Measurements from ENCODE around the gene RPS6KB2. TPM values are rescaled to one million over a fixed set of nuclear protein-coding genes. Genes with fewer than 3 reads are reported as not detected.
A peak's percentile ranks its signal among the peaks of the same experiment; 100 is the strongest.

RPS6KB2 gene
- total and polyA plus RNA-seq, 5 donors from 2014 or later: 44.4 to 66.0 (median 51.4) TPM

DNA sequence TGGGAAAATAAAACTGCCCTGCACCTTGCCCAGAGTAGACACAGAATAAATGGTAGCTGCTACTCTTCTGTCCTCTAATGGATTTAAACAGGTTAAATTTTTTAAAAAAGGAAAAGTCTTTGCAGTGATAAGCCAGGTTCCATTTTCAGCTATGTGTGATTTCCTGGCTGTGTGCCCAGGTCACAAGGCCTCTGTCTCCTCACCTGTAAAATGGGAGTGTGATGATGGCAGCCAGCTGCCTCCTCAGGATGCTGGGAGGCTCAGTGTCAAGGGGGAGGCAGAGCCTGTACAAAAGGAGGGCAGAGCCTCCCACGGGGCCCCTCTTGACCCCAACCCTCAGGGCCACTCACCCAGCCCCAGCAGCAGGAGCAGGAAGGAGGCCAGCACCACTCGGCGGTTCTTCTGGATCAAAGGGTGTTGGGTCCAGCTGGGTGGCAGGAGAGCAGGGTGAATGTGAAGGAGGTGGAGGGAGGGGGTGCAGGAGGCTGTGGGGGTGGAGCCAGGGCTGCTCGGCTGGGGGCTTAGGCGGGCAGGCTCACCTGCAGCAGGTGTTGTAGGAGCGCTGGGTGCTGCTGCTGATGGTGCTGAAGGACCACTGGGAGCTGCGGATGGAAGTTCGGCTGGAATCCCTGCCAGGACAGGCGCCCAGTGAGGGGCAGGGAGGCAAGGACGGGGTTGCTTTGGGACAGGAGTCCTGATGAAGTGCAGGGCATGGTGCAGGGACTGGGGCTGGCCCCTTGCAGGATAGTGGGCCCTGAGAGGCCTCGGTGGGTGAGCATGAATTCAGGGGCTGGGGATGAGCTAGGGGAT, 38.9 kb downstream of the RPS6KB2 start:
- H3K27me3 ChIP-seq (ENCODE audit: control insufficient read depth, insufficient read depth, low read length): no peaks in the 10 kb centered on the region
- Mint-ChIP-seq H3K27ac (peak overlapping the region; percentile 88 to 96 (median 92)), H3K4me3 (peak overlapping the region; percentile 91 to 97 (median 92)), H3K9me3 (no peaks in the 10 kb centered on the region), H3K36me3 (no peaks in the 10 kb centered on the region), H3K4me1 (peaks cover 5 to 49% (median 15%) of the 10 kb centered on the region in 4 donors), H3K27me3 (no peaks in the 10 kb centered on the region)
- no peak for ATAC-seq (ENCODE audit: low read depth in 2 of 2)
- H3K9me3 ChIP-seq (ENCODE audit: control insufficient read depth in 2 of 2, low read length in 2 of 2): no peaks in the 10 kb centered on the region
- H3K4me3 ChIP-seq (ENCODE audit: low read depth, low read length): no peak overlapping the region
- peaks cover 50% of the 10 kb centered on the region for H3K4me1 ChIP-seq (ENCODE audit: control insufficient read depth, insufficient read depth, low read length, poor library complexity, severe bottlenecking)
- peak overlapping the region; percentile 80 for H3K27ac ChIP-seq (ENCODE audit: insufficient read depth, low read length, poor library complexity, severe bottlenecking)
- DNase-seq: no peak
- H3K36me3 ChIP-seq (ENCODE audit: control insufficient read depth, insufficient read depth, low read length): no peaks in the 10 kb centered on the region

DNA sequence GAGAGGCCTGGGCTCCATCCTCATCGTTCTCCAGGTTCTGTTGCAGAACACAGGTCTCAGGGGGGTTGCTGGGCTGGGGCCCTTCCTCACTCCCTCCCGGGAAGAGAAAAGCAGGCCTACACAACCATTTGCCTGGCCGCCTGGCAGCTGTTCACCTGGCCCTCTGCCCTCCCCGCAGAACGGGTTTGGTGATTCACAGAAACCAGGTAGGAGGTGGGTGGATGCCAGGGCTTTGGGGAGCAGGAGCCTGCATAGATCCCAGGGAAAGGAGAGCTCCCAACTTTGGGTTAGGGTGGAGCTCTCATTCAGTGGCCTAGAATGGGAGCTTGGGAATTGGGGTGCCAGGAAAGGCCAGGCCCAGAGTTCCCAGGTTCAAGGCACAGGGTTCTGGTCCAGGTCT, 39.8 kb downstream of the RPS6KB2 start:
- H3K27me3 Mint-ChIP-seq: no peaks in the 10 kb centered on the region
- peak overlapping the region; percentile 91 to 97 (median 92) for H3K4me3 Mint-ChIP-seq
- H3K4me1 Mint-ChIP-seq: peaks cover 5 to 46% (median 15%) of the 10 kb centered on the region in 4 donors
- H3K9me3 Mint-ChIP-seq: no peaks in the 10 kb centered on the region
- H3K27ac ChIP-seq (ENCODE audit: insufficient read depth, low read length, poor library complexity, severe bottlenecking): peak overlapping the region; percentile 80
- no peaks in the 10 kb centered on the region for H3K9me3 ChIP-seq (ENCODE audit: control insufficient read depth in 2 of 2, low read length in 2 of 2)
- DNase-seq (no peak), ATAC-seq (ENCODE audit: low read depth in 2 of 2) (no peak)
- no peaks in the 10 kb centered on the region for H3K36me3 ChIP-seq (ENCODE audit: control insufficient read depth, insufficient read depth, low read length)
- H3K27me3 ChIP-seq (ENCODE audit: control insufficient read depth, insufficient read depth, low read length): no peaks in the 10 kb centered on the region
- no peaks in the 10 kb centered on the region for H3K36me3 Mint-ChIP-seq
- H3K4me3 ChIP-seq (ENCODE audit: low read depth, low read length): peak overlapping the region; percentile 76
- H3K4me1 ChIP-seq (ENCODE audit: control insufficient read depth, insufficient read depth, low read length, poor library complexity, severe bottlenecking): peaks cover 50% of the 10 kb centered on the region
- H3K27ac Mint-ChIP-seq: peak overlapping the region in 2 of 3 donors; percentile 92 to 95

DNA sequence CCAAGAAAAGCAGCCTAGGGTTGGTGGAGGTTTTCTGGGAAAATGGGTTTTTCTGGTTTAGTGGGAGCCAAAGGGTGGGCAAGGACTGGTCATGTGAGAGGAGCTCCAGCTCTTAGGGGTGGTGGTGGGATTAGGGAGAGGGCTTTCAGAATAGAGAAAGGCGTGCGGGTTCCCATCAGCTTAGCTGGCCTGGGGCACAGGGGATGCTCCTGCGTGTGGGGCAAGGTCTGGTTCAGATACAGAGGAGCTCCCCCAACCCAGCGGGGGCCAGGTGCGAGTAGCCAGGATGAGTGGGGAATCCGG, 40.1 kb downstream of the RPS6KB2 start:
- Histone ChIP-seq H3K9me3 (ENCODE audit: control insufficient read depth in 2 of 2, low read length in 2 of 2) (no peaks in the 10 kb centered on the region), H3K27ac (ENCODE audit: insufficient read depth, low read length, poor library complexity, severe bottlenecking) (peak overlapping the region; percentile 80), H3K36me3 (ENCODE audit: control insufficient read depth, insufficient read depth, low read length) (no peaks in the 10 kb centered on the region), H3K27me3 (ENCODE audit: control insufficient read depth, insufficient read depth, low read length) (no peaks in the 10 kb centered on the region), H3K4me3 (ENCODE audit: low read depth, low read length) (peak overlapping the region; percentile 76), H3K4me1 (ENCODE audit: control insufficient read depth, insufficient read depth, low read length, poor library complexity, severe bottlenecking) (peaks cover 50% of the 10 kb centered on the region)
- Mint-ChIP-seq H3K27ac (peak overlapping the region; percentile 87 to 95 (median 92)), H3K4me1 (peaks cover 5 to 46% (median 15%) of the 10 kb centered on the region in 4 donors), H3K36me3 (no peaks in the 10 kb centered on the region), H3K4me3 (peak overlapping the region; percentile 91 to 97 (median 92)), H3K27me3 (no peaks in the 10 kb centered on the region), H3K9me3 (no peaks in the 10 kb centered on the region)
- ATAC-seq (ENCODE audit: low read depth in 2 of 2): no peak
- peak in 1 of 3 donors; percentile 27 for DNase-seq

DNA sequence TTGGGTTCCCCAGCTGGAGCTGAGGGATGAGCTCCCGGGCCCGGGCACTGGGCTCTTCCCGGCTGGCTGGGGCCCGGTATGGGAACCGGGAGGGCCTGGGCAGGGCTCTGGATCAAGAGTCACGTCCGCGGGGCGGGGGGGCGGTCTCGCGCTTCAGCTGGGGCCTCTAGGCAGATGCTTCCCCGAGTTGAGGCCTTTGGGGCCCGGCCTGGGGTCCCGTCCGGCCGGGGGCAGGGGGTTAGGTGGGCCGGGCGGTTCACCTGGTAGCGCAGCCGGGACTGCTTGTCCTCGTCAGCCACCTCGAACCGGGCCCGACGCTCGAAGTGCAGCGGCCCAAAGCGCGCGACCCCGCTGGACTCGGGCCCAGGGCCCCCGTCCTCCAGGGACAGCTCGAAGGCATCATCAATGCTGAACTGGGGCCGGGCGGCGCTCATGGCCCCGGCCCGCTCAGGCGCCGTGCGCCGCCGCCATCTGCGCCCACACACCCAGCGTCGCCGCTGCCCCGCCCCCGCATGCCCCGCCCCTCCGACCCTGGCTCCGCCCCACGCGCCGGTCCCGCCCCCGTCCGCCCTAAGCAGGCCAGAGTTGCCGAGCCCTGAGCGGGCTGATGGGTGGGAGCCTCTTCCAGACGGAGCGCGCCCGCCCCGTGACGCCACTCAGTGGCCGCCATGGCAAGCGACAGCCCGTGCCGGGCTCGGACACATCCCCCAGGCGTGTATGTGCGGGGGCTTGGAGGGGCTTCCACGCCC, 40.6 kb downstream of the RPS6KB2 start, which contains the start of gene TMEM134:
TMEM134 (minus strand) TSS at position 493 of the 749 bp plus-strand sequence; CDS start at position 434, 59 bp downstream.
- Histone ChIP-seq H3K4me3 (ENCODE audit: low read depth, low read length) (peak within 1 kb of the TSS; percentile 76), H3K27ac (ENCODE audit: insufficient read depth, low read length, poor library complexity, severe bottlenecking) (peak within 1 kb of the TSS; percentile 80), H3K27me3 (ENCODE audit: control insufficient read depth, insufficient read depth, low read length) (no peaks in the 10 kb centered on the region), H3K36me3 (ENCODE audit: control insufficient read depth, insufficient read depth, low read length) (no peaks in the 10 kb centered on the region), H3K4me1 (ENCODE audit: control insufficient read depth, insufficient read depth, low read length, poor library complexity, severe bottlenecking) (peaks cover 48% of the 10 kb centered on the region), H3K9me3 (ENCODE audit: control insufficient read depth in 2 of 2, low read length in 2 of 2) (no peaks in the 10 kb centered on the region)
- H3K4me1 Mint-ChIP-seq: peaks cover 5 to 43% (median 15%) of the 10 kb centered on the region in 4 donors
- no peaks in the 10 kb centered on the region for H3K36me3 Mint-ChIP-seq
- peak; percentile 78 to 80 for ATAC-seq (ENCODE audit: low read depth in 2 of 2)
- peak within 1 kb of the TSS; percentile 91 to 97 (median 92) for H3K4me3 Mint-ChIP-seq
- H3K27ac Mint-ChIP-seq: peak within 1 kb of the TSS; percentile 91 to 95 (median 92)
- DNase-seq: peak; percentile 87 to 94 (median 87)
- no peaks in the 10 kb centered on the region for H3K9me3 Mint-ChIP-seq
- no peaks in the 10 kb centered on the region for H3K27me3 Mint-ChIP-seq

DNA sequence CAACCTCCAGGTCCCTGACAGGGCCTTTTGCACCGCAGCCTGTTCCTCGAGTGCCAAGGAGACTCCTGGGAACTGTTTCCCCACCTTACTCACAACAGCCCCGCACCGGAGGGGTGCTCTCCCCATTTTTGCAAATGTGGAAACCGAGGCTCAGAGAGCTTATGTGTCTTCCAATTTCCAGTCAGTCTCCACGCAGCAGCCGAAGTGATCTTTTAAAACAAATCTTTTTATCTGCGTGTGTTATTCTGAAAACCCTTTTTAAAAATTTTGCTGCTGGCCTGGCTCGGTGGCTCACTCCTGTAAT, 41.2 kb downstream of the RPS6KB2 start:
- peaks cover 5 to 38% (median 16%) of the 10 kb centered on the region in 4 donors for H3K4me1 Mint-ChIP-seq
- H3K27ac ChIP-seq (ENCODE audit: insufficient read depth, low read length, poor library complexity, severe bottlenecking): peak overlapping the region; percentile 80
- peak overlapping the region; percentile 83 to 97 (median 90) for H3K4me3 Mint-ChIP-seq
- DNase-seq: no peak
- H3K36me3 Mint-ChIP-seq: no peaks in the 10 kb centered on the region
- H3K4me3 ChIP-seq (ENCODE audit: low read depth, low read length): peak overlapping the region; percentile 67
- no peaks in the 10 kb centered on the region for H3K27me3 Mint-ChIP-seq
- H3K27ac Mint-ChIP-seq: peak overlapping the region; percentile 88 to 91 (median 91)
- H3K27me3 ChIP-seq (ENCODE audit: control insufficient read depth, insufficient read depth, low read length): no peaks in the 10 kb centered on the region
- no peak for ATAC-seq (ENCODE audit: low read depth in 2 of 2)
- no peaks in the 10 kb centered on the region for H3K9me3 Mint-ChIP-seq
- H3K9me3 ChIP-seq (ENCODE audit: control insufficient read depth in 2 of 2, low read length in 2 of 2): no peaks in the 10 kb centered on the region
- H3K4me1 ChIP-seq (ENCODE audit: control insufficient read depth, insufficient read depth, low read length, poor library complexity, severe bottlenecking): peaks cover 43% of the 10 kb centered on the region
- no peaks in the 10 kb centered on the region for H3K36me3 ChIP-seq (ENCODE audit: control insufficient read depth, insufficient read depth, low read length)

DNA sequence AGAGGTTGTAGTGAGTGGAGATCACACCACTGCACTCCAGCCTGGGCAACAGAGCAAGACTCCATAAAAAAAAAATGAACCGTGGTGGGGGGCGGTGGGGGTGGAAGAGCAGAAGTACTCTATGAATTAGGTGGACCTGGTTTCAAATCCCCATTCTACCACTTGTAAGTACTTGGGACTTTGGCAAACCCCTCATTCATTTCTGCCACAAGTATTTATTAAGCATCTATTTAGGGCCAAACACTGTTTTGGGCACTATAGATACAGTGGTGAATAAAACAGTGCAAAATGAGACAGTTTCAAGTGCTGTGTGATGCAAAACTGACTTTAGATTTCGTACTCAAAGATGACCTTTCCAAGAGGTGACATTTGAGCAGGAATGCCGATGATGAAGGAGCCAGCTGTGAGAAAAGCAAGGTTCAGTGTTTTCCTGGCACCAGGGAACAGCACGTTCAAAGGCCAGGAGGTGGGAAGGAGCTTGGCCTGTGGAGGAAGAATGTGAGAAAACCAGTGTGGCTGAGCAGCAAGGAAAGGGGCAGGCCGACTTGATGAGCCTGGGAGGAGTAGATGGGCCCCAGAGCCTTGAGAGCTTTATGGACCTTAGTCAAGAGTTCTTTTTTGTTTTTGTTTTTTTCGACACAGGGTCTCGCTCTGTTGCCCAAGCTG, 42.2 kb downstream of the RPS6KB2 start:
- peak overlapping the region; percentile 26 to 91 (median 88) for H3K27ac Mint-ChIP-seq
- peaks cover 35% of the 10 kb centered on the region for H3K4me1 ChIP-seq (ENCODE audit: control insufficient read depth, insufficient read depth, low read length, poor library complexity, severe bottlenecking)

DNA sequence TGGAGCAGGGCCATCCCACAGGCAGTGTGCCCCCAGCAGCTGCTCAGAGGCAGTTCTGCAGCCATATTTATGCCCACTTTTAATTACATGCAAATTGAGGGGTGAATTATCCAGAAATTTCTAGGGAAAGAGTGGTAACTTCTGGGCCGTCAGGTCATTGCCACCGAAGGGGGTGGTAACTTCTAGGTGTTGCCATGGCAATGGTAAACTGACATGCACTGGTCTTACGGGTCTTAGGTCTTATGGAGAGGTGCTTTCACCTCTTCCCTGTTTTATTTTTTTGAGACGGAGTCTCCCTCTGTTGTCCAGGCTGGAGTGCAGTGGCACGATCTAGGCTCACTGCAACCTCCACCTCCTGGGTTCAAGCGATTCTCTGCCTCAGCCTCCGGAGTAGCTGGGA, 44.6 kb downstream of the RPS6KB2 start:
- H3K4me3 Mint-ChIP-seq: peak overlapping the region in 1 of 4 donors; percentile 92
- no peak overlapping the region for H3K27ac Mint-ChIP-seq
- peaks cover 3 to 12% (median 8%) of the 10 kb centered on the region in 4 donors for H3K4me1 Mint-ChIP-seq
- H3K4me1 ChIP-seq (ENCODE audit: control insufficient read depth, insufficient read depth, low read length, poor library complexity, severe bottlenecking): peaks cover 13% of the 10 kb centered on the region
- no peaks in the 10 kb centered on the region for H3K36me3 ChIP-seq (ENCODE audit: control insufficient read depth, insufficient read depth, low read length)
- H3K27me3 Mint-ChIP-seq: no peaks in the 10 kb centered on the region
- H3K36me3 Mint-ChIP-seq: no peaks in the 10 kb centered on the region
- H3K9me3 Mint-ChIP-seq: no peaks in the 10 kb centered on the region
- no peaks in the 10 kb centered on the region for H3K9me3 ChIP-seq (ENCODE audit: control insufficient read depth in 2 of 2, low read length in 2 of 2)
- no peaks in the 10 kb centered on the region for H3K27me3 ChIP-seq (ENCODE audit: control insufficient read depth, insufficient read depth, low read length)
- DNase-seq: no peak
- H3K4me3 ChIP-seq (ENCODE audit: low read depth, low read length): no peak overlapping the region
- no peak overlapping the region for H3K27ac ChIP-seq (ENCODE audit: insufficient read depth, low read length, poor library complexity, severe bottlenecking)
- ATAC-seq (ENCODE audit: low read depth in 2 of 2): no peak

More for the DNA sequence above, 42.2 kb downstream of the RPS6KB2 start:
- Mint-ChIP-seq H3K4me3 (peak overlapping the region in 3 of 4 donors; percentile 83 to 97 (median 92)), H3K9me3 (no peaks in the 10 kb centered on the region), H3K36me3 (no peaks in the 10 kb centered on the region), H3K27me3 (no peaks in the 10 kb centered on the region), H3K4me1 (peaks cover 3 to 30% (median 11%) of the 10 kb centered on the region in 4 donors)
- Histone ChIP-seq H3K36me3 (ENCODE audit: control insufficient read depth, insufficient read depth, low read length) (no peaks in the 10 kb centered on the region), H3K4me3 (ENCODE audit: low read depth, low read length) (no peak overlapping the region), H3K9me3 (ENCODE audit: control insufficient read depth in 2 of 2, low read length in 2 of 2) (no peaks in the 10 kb centered on the region), H3K27ac (ENCODE audit: insufficient read depth, low read length, poor library complexity, severe bottlenecking) (no peak overlapping the region), H3K27me3 (ENCODE audit: control insufficient read depth, insufficient read depth, low read length) (no peaks in the 10 kb centered on the region)
- ATAC-seq (ENCODE audit: low read depth in 2 of 2) (no peak), DNase-seq (no peak)

Data from CD4-positive, CD25-positive, alpha-beta regulatory T cell (primary cell).